Mesenchymal stem cell (in vitro differentiated cells and primary cell): ENCODE measurements around the gene LCE1C.

Experiments
- DNase-seq: peaks from one replicate; pipeline ENCODE4 v3.0.0-alpha.2; 2013
- H2AFZ ChIP-seq: one replicate; pipeline ENCODE4 v1.6.1; 2013; ENCODE audit warnings: low read depth, mild to moderate bottlenecking, control low read depth, inconsistent platforms, low read length, moderate library complexity
- H2AK5ac ChIP-seq: 2 replicates; pipeline ENCODE4 v1.6.1; 2013; ENCODE audit warnings: low read length, moderate library complexity, mild to moderate bottlenecking, inconsistent platforms; ENCODE audit not compliant: severe bottlenecking
- H2BK120ac ChIP-seq: one replicate; pipeline ENCODE4 v1.6.1; 2013; ENCODE audit warnings: low read depth, mild to moderate bottlenecking, inconsistent platforms, low read length, moderate library complexity
- H2BK12ac ChIP-seq, 2 experiments: one replicate each; pipeline ENCODE4 v1.6.1; 2013; ENCODE audit warnings: inconsistent platforms in 2 of 2, low read length in 2 of 2, mild to moderate bottlenecking in 2 of 2, moderate library complexity in 2 of 2, control low read depth in 1 of 2
- H2BK15ac ChIP-seq: one replicate; pipeline ENCODE4 v1.6.1; 2013; ENCODE audit warnings: mild to moderate bottlenecking, low read depth, inconsistent platforms; ENCODE audit not compliant: poor library complexity, severe bottlenecking
- H2BK5ac ChIP-seq: 2 replicates; pipeline ENCODE4 v1.6.1; 2013; ENCODE audit warnings: low read depth, mild to moderate bottlenecking, low read length, control low read depth, inconsistent platforms; ENCODE audit not compliant: poor library complexity, severe bottlenecking
- H3K14ac ChIP-seq, 2 experiments: one replicate each; pipeline ENCODE4 v1.6.1; 2013; ENCODE audit warnings: inconsistent platforms in 2 of 2, low read length in 2 of 2, control low read depth in 1 of 2, mild to moderate bottlenecking in 1 of 2, moderate library complexity in 1 of 2
- H3K18ac ChIP-seq, 2 experiments: one replicate each; pipeline ENCODE4 v1.6.1; 2013; ENCODE audit warnings: inconsistent platforms in 2 of 2, low read length in 2 of 2, control low read depth in 1 of 2, low read depth in 1 of 2, mild to moderate bottlenecking in 1 of 2
- H3K23ac ChIP-seq, 2 experiments: one replicate each; pipeline ENCODE4 v1.6.1; 2013; ENCODE audit warnings: inconsistent platforms in 2 of 2, low read length in 2 of 2, mild to moderate bottlenecking in 2 of 2, moderate library complexity in 2 of 2, control low read depth in 1 of 2
- H3K27ac ChIP-seq: 2 replicates; pipeline ENCODE4 v1.5.1; 2013; ENCODE audit warnings: mild to moderate bottlenecking, moderate library complexity, low read length, control low read depth, inconsistent platforms; ENCODE audit not compliant: poor library complexity, severe bottlenecking
- H3K27me3 ChIP-seq, 2 experiments: 2 replicates each; pipeline versions ENCODE4 v1.6.1 to v1.7.0; 2013; ENCODE audit warnings: low read length in 2 of 2, mild to moderate bottlenecking in 2 of 2, moderate library complexity in 2 of 2, control low read depth in 1 of 2, inconsistent platforms in 1 of 2; ENCODE audit not compliant: control insufficient read depth in 1 of 2, insufficient read depth in 1 of 2
- H3K36me3 ChIP-seq, 2 experiments: 2 replicates each; pipeline versions ENCODE4 v1.6.1 to v1.7.0; 2013; ENCODE audit warnings: low read length in 2 of 2, control low read depth in 1 of 2, inconsistent platforms in 1 of 2, low read depth in 1 of 2, mild to moderate bottlenecking in 1 of 2; ENCODE audit not compliant: insufficient read depth in 2 of 2, control insufficient read depth in 1 of 2
- H3K4ac ChIP-seq, 2 experiments: one replicate each; pipeline ENCODE4 v1.6.1; 2013; ENCODE audit warnings: inconsistent platforms in 2 of 2, low read length in 2 of 2, mild to moderate bottlenecking in 2 of 2, moderate library complexity in 2 of 2, control low read depth in 1 of 2, low read depth in 1 of 2
- H3K4me1 ChIP-seq: 2 replicates; pipeline ENCODE4 v1.6.1; 2013; ENCODE audit warnings: low read depth, low read length, control low read depth; ENCODE audit not compliant: control insufficient read depth, insufficient read depth
- H3K4me2 ChIP-seq: 2 replicates; pipeline ENCODE4 v1.6.1; 2013; ENCODE audit warnings: low read length, mild to moderate bottlenecking, inconsistent platforms; ENCODE audit not compliant: poor library complexity, severe bottlenecking
- H3K4me3 ChIP-seq, 2 experiments: 2 replicates each; pipeline versions ENCODE4 v1.5.1 to v1.7.0; 2013; ENCODE audit warnings: low read length in 2 of 2, mild to moderate bottlenecking in 2 of 2, control low read depth in 1 of 2, low read depth in 1 of 2; ENCODE audit not compliant: insufficient read depth in 1 of 2
- H3K79me1 ChIP-seq: replicated peaks from 2 replicates; pipeline ENCODE4 v1.6.1; 2013; ENCODE audit warnings: mild to moderate bottlenecking, control low read depth, low read length, inconsistent platforms; ENCODE audit not compliant: poor library complexity, severe bottlenecking
- H3K9ac ChIP-seq: 2 replicates; pipeline ENCODE4 v1.7.0; 2013; ENCODE audit warnings: mild to moderate bottlenecking, low read length, moderate library complexity
- H3K9me3 ChIP-seq: 2 replicates; pipeline ENCODE4 v1.7.0; 2013; ENCODE audit warnings: mild to moderate bottlenecking, low read length; ENCODE audit not compliant: control insufficient read depth
- H4K8ac ChIP-seq: one replicate; pipeline ENCODE4 v1.6.1; 2013; ENCODE audit warnings: inconsistent platforms, mild to moderate bottlenecking, low read length, moderate library complexity
- H4K91ac ChIP-seq: one replicate; pipeline ENCODE4 v1.6.1; 2013; ENCODE audit warnings: mild to moderate bottlenecking, low read length, inconsistent platforms
- WGBS: methylation state at CpG from one replicate; pipeline ENCODE4 v1.1.7; 2013; ENCODE audit warnings: mixed read lengths; 5-methylcytosine and 5-hydroxymethylcytosine counted together

The LCE1C gene

DNA sequence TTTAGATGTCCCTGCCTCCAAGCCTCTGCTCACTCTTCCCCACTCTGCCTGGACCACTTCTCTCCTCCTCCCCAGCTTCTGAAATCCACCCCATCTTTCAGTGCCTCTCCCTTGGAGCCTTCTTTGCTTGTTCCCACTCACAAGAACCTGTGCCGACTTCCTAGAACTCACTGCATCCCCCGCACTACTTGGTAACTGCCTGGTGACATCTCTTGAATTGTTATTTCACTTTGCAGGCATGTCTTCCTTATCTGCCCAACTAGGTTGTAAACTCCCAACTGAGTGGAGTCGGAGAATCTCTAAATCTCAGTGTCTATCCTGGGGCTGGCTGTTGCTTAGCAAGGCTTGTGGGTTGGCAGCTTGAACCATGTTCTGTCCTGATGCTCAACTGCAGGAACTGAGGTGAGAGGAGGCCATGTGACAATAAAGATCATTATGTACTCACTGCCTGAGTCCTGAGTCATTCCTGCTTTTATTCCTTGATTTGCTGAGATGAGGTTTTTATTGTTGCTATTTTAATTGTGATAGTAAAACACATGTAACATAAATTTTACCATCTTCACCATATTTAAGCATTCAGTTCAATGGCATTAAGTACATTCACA is 44.7 kb downstream of the LCE1C start:
- Histone ChIP-seq H3K4me2 (no peak overlapping the region), H3K23ac (no peak overlapping the region)
- WGBS: 84% methylated on average over 3 of the region's 3 CpGs

DNA sequence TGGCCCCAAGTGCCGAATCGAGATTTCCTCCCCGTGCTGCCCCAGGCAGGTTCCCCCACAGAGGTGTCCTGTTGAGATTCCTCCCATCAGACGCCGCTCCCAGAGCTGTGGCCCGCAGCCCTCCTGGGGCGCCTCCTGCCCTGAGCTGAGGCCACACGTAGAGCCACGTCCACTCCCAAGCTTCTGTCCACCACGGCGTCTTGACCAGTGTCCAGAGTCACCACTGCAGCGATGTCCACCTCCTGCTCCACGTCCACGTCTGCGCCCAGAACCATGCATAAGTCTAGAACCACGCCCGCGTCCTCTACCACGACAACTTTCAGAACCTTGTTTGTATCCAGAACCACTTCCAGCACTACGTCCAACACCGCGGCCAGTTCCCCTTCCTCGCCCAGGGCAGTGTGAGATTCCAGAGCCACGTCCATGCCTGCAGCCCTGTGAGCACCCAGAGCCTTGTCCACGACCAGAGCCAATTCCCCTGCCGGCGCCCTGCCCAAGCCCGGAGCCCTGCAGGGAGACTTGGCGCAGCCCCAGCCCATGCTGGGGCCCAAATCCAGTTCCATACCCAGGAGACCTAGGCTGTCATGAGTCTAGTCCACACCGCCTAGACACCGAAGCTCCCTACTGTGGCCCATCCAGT is 45.8 kb downstream of the LCE1C start:
- H3K4ac ChIP-seq: no peak overlapping the region
- no peak overlapping the region for H2BK120ac ChIP-seq
- no peak overlapping the region for H3K27ac ChIP-seq
- H2BK12ac ChIP-seq: no peak overlapping the region
- H2AFZ ChIP-seq: no peak overlapping the region
- no peak overlapping the region for H4K91ac ChIP-seq
- no peak overlapping the region for H3K23ac ChIP-seq
- H3K4me1 ChIP-seq: no peaks in the 10 kb centered on the region
- H3K36me3 ChIP-seq: no peaks in the 10 kb centered on the region
- no peaks in the 10 kb centered on the region for H3K79me1 ChIP-seq
- no peak overlapping the region for H3K9ac ChIP-seq
- H3K4me2 ChIP-seq: no peak overlapping the region
- no peaks in the 10 kb centered on the region for H3K9me3 ChIP-seq
- no peak overlapping the region for H3K4me3 ChIP-seq
- no peak overlapping the region for H2BK5ac ChIP-seq
- H3K14ac ChIP-seq: no peak overlapping the region
- no peak overlapping the region for H2BK15ac ChIP-seq
- H2AK5ac ChIP-seq: no peak overlapping the region
- H3K27me3 ChIP-seq: no peaks in the 10 kb centered on the region
- no peak overlapping the region for H3K18ac ChIP-seq
- no peak overlapping the region for H4K8ac ChIP-seq
- no peak for DNase-seq
- 87% methylated on average over 31 of the region's 31 CpGs for WGBS

More for the DNA sequence above, 44.7 kb downstream of the LCE1C start:
- Histone ChIP-seq H3K27me3 (no peaks in the 10 kb centered on the region), H2AFZ (no peak overlapping the region), H2AK5ac (no peak overlapping the region), H3K27ac (no peak overlapping the region), H3K9ac (peak overlapping the region; percentile 3), H3K79me1 (no peaks in the 10 kb centered on the region), H3K18ac (no peak overlapping the region), H3K9me3 (no peaks in the 10 kb centered on the region), H2BK15ac (no peak overlapping the region), H3K36me3 (no peaks in the 10 kb centered on the region), H2BK120ac (no peak overlapping the region), H3K4ac (no peak overlapping the region), H3K4me3 (no peak overlapping the region), H2BK5ac (no peak overlapping the region), H3K14ac (no peak overlapping the region), H3K4me1 (no peaks in the 10 kb centered on the region), H4K8ac (no peak overlapping the region), H4K91ac (no peak overlapping the region), H2BK12ac (no peak overlapping the region)
- DNase-seq: no peak

DNA sequence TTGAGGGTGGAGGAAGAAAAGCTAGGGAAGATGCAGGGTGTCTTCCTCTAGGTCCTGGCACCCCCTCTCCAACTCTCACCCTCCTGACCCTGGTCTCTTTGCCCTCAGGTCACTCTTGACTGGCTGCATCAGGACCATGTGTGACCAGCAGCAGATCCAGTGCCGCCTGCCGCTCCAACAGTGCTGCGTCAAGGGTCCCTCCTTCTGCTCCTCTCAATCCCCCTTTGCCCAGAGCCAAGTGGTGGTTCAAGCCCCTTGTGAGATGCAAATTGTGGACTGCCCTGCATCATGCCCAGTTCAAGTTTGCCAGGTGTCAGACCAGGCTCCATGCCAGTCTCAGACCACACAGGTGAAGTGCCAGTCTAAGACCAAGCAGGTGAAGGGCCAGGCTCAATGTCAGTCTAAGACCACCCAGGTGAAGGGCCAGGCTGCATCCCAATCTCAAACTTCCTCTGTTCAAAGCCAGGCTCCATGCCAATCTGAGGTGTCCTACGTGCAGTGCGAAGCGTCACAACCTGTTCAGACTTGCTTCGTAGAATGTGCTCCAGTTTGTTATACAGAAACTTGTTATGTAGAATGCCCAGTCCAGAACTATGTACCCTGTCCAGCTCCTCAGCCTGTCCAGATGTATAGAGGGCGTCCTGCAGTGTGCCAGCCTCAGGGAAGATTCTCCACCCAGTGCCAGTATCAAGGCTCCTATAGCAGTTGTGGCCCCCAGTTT is 46.8 kb downstream of the LCE1C start:
- Histone ChIP-seq H2AFZ (no peak overlapping the region), H3K4me1 (no peaks in the 10 kb centered on the region), H3K27ac (no peak overlapping the region), H3K18ac (no peak overlapping the region), H3K23ac (no peak overlapping the region), H2BK5ac (no peak overlapping the region), H3K27me3 (no peaks in the 10 kb centered on the region), H2BK12ac (no peak overlapping the region), H4K91ac (no peak overlapping the region), H2BK15ac (no peak overlapping the region), H3K79me1 (no peaks in the 10 kb centered on the region), H3K36me3 (no peaks in the 10 kb centered on the region), H2BK120ac (no peak overlapping the region), H3K4me2 (no peak overlapping the region), H3K14ac (no peak overlapping the region), H3K4me3 (no peak overlapping the region), H3K4ac (no peak overlapping the region), H3K9ac (no peak overlapping the region), H4K8ac (no peak overlapping the region), H2AK5ac (no peak overlapping the region), H3K9me3 (no peaks in the 10 kb centered on the region)
- DNase-seq: no peak
- 76% methylated on average over 8 of the region's 8 CpGs for WGBS

DNA sequence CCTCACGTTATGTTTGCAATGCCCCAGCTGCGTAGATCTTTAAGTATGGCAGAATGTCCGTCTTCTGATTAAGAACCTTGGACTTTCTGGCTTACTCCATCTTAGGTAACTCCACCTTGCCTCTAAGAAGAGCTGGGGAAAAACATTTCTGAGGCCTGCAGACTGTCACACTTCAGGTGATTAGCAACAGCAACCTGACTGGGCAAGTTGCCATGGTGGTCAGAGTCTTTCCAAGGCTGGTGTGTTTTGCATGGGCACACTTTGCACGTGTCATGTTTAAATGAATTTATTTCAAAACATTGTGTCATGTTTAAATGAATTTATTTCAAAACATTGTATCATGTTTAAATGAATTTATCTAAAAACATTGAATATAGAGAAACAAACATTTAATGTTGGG is 47.8 kb downstream of the LCE1C start:
- Histone ChIP-seq H3K9me3 (no peaks in the 10 kb centered on the region), H3K18ac (no peak overlapping the region), H3K4ac (no peak overlapping the region), H4K8ac (no peak overlapping the region), H3K36me3 (no peaks in the 10 kb centered on the region), H3K14ac (no peak overlapping the region), H3K4me1 (no peaks in the 10 kb centered on the region), H4K91ac (no peak overlapping the region), H3K27me3 (no peaks in the 10 kb centered on the region), H3K27ac (no peak overlapping the region), H2AFZ (no peak overlapping the region), H2BK5ac (no peak overlapping the region), H3K4me3 (no peak overlapping the region), H2BK120ac (no peak overlapping the region), H3K4me2 (no peak overlapping the region), H3K23ac (no peak overlapping the region), H2BK12ac (no peak overlapping the region), H2BK15ac (no peak overlapping the region), H2AK5ac (no peak overlapping the region), H3K9ac (no peak overlapping the region), H3K79me1 (no peaks in the 10 kb centered on the region)
- no peak for DNase-seq
- 56% methylated on average over 3 of the region's 4 CpGs for WGBS
